Right renal cortex interstitium (tissue), 3 donors: Measurements from ENCODE around the gene CD8B2. TPM values are rescaled to one million over a fixed set of nuclear protein-coding genes. Genes with fewer than 3 reads are reported as not detected.
"Not testable (repeated sequence)": the region's sequence is repeated elsewhere in the genome, so short reads cannot be mapped to it uniquely, and the experiment has no call there.

Source experiments
- DNase-seq, 3 donors: peaks; one replicate each; pipeline ENCODE4 v3.0.0-alpha.2; 2013; ENCODE audit warnings: low read depth in 3 of 3, low spot score in 2 of 3
- polyA plus RNA-seq, 3 donors: library from polyadenylated mRNA; unstranded; fragments of 120-200 nt; gene quantifications; one replicate each; pipeline ENCODE4 v1.2.1, GENCODE V29; 2013; ENCODE audit not compliant: insufficient read length in 3 of 3

CD8B2 gene
- polyA plus RNA-seq, 3 donors, result 0.18 to 0.24 (median 0.18) TPM

GRCh38 chr2:106511476-106511901, 24.3 kb downstream of the CD8B2 start:
- not testable (repeated sequence) for DNase-seq

- DNase-seq, result not testable (repeated sequence)
Measured at GRCh38 chr2:106511934-106512333, 24.8 kb downstream of the CD8B2 start.

- not testable (repeated sequence) for DNase-seq
Measured at GRCh38 chr2:106513391-106513790, 26.2 kb downstream of the CD8B2 start.

- not testable (repeated sequence) for DNase-seq
Measured at GRCh38 chr2:106514827-106515226, 27.7 kb downstream of the CD8B2 start.

- no peak for DNase-seq
Measured at GRCh38 chr2:106516436-106516835, 29.3 kb downstream of the CD8B2 start.

GRCh38 chr2:106516864-106517263, 29.7 kb downstream of the CD8B2 start:
- DNase-seq, result no peak

GRCh38 chr2:106517329-106517728, 30.2 kb downstream of the CD8B2 start:
- no peak for DNase-seq

- DNase-seq, result no peak
Measured at GRCh38 chr2:106519767-106520166, 32.6 kb downstream of the CD8B2 start.

- DNase-seq, result no peak
Measured at GRCh38 chr2:106521016-106521415, 33.9 kb downstream of the CD8B2 start.

GRCh38 chr2:106523976-106524665, 37.0 kb downstream of the CD8B2 start:
- no peak for DNase-seq

- DNase-seq, result no peak
Measured at GRCh38 chr2:106530866-106531265, 43.7 kb downstream of the CD8B2 start.

- no peak for DNase-seq
Measured at GRCh38 chr2:106531676-106532214, 44.6 kb downstream of the CD8B2 start.

- DNase-seq, result no peak
Measured at GRCh38 chr2:106532236-106532635, 45.1 kb downstream of the CD8B2 start.

GRCh38 chr2:106534471-106534870, 47.3 kb downstream of the CD8B2 start:
- no peak for DNase-seq

GRCh38 chr2:106536490-106536889, 49.3 kb downstream of the CD8B2 start:
- DNase-seq, result no peak

GRCh38 chr2:106537047-106537446, 49.9 kb downstream of the CD8B2 start:
- no peak for DNase-seq

- DNase-seq, result no peak
Measured at GRCh38 chr2:106537791-106538191, 50.6 kb downstream of the CD8B2 start.

GRCh38 chr2:106540886-106541285, 53.7 kb downstream of the CD8B2 start:
- DNase-seq, result no peak

- no peak for DNase-seq
Measured at GRCh38 chr2:106541333-106541732, 54.2 kb downstream of the CD8B2 start.

GRCh38 chr2:106542746-106543359, 55.7 kb downstream of the CD8B2 start:
- DNase-seq, result peak in 2 of 3 donors; percentile 55 to 56

- no peak for DNase-seq
Measured at GRCh38 chr2:106545007-106545406, 57.8 kb downstream of the CD8B2 start.

- DNase-seq, result no peak
Measured at GRCh38 chr2:106546391-106546990, 59.3 kb downstream of the CD8B2 start.
